ENCODE data around the gene ZNF536.

- TF ChIP-seq CTCF (IDR thresholded peaks at IDR 0.05) (no peak), POLR2A (IDR thresholded peaks at IDR 0.05) (no peak)
These were observed 2.3 kb downstream of the ZNF536 start for GRCh38 chr19:30374539-30374864.
